Activated T-cell treated with anti-CD3 and anti-CD28 coated beads, Interleukin-2, amount 50 U/mL, for 48 hours (primary cell): ENCODE results near the gene NT5DC3.

Experiments used
- DNase-seq, 2 experiments: peaks; one replicate each; pipeline ENCODE4 v3.0.0-alpha.2; 2020

Gene NT5DC3

DNA sequence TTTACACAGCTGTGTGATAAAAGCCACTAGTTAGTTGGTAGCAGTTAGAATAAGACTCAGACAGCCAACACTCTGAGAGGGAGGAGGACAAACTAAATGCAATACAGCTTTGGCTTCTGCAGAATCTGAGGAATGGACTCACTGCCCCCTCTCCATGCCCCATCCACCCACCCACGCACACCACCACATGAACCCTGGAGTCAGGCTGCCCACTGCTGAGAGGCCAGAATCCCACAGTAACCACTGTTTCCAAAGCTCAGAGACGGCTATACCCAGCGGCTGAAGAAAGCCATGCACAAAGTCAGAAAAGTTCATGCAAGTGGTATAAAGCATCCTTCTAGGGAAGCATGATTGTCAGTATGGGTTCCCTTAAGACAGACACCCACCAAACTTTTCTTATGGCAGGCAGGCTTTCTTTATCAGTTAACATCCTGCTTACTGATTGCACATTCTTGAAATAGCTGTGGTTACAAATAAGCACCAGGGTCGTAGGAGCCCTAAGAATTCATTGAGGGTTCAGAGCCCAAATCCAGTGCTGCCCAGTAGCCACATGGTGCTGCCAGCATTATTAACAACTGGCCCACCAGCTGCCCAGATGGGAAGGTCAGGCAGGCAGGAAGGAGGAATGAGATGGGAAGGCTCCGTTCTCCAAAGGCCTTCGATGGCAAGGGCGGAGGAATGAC is 61.5 kb downstream of the NT5DC3 start:
- no peak for DNase-seq

DNA sequence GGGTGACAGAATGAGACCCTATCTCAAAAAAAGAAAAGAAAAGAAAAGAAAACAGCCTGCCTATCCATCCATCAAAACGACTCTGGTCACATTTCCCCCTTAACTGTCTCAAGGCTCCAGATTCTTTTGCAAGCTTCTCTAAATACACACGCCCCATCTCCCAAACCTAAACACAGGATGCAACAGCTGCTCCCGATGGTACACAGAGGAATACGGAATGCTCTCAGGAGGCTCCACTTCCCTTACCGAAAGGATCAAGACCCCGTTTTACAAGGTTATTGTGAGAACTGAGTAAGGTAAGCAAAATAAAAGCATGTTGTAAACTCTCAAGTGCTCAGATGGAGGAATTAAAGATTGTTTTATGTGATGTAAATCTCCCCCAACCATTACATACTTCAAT is 62.3 kb downstream of the NT5DC3 start:
- DNase-seq = no peak

DNA sequence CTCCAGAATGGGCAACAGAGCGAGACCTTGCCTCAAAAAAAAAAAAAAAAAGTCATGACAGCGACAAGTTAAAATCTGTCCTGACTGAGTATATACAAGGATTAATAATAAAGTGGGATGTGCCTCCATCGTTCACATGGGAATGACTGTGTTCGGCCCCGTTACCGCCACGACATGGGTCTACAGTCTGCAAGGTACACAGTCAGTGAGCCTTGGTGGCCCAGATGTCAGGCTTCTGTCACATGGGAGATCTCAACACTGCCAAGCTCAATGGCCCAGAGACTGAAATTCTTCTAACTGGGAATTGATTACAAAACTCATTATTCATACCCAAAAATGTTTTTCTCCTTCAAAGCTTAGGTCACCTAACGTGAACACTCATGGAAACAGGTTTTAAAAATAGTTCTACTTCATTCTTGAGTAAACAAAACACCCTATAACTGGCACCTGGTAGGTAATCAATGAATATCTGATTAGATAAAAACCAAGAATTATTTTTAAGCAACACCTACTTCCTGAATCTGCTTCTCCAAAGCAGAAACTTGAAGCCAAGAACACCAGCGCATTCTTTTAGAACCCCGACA is 66.0 kb downstream of the NT5DC3 start:
- no peak for DNase-seq

DNA sequence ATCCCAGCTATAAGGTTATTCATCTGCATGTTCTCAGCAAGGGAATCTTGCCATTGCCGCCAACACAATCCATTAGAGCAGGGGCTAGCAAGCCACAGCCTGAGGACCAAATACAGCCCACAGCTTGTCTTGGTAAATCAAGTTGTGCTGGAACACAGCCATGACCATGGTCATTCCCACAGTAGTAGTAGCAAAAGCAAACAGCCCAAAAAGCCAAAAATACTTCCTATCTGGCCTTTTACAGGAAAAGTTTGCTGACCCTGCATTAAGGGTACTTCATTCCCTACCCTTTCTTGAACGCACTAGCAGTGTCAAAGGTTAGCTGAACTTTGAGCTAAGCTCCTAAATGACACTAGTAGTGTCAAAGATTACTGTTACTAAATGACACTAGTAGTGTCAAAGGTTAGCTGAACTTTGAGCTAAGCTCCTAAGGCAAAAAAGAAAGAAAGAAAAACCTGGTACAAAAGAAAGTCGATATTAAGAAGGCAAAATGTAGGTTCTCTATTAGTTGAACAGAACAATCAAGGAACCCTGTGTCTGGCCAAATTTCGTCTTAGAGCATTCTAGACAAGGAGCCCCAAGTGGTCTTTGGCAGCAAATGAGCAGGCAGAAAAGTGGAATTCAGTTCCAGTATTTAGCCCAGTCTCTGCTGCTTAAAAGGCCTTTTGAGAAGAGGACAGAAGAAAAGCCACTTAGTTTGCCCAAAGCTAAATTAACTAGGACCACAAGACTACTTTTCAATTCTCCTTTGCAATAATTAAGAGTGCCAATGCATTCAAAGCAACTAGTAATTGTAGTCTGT is 67.7 kb downstream of the NT5DC3 start:
- DNase-seq = no peak

DNA sequence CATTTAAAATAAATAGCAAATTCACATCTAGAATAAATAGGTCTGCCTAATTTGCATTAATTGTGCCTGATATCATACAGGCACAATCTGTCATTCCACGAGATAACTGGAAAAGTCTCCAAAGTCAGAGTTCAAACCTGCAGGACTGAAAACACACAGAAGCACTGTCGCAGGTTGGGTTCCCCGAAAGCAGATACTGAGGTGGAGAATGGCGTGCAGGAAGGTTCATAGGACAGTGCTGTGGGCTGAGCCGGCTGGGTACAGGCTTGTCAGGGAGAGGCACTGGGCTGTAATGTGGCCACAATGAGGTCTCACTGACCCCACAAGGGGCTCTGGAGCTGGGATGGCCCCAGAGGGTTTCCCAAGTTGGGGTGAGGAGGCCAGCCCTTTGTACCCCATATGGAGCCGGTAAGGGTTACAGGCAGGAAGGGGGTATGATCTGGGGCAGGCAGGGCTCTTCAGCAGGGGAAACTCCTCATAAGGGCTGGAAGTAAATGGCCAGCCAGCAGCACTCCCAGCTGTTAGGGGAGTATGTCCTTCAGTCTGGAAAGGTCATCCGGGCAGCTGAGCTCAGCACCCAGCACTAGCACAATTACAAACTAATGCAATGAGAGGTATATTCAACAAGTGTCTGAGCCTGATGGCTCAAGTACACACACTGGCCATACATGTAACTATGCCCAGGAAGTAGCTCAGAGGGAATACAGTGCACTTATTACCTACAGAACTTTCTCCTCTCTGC is 68.5 kb downstream of the NT5DC3 start:
- DNase-seq = no peak

DNA sequence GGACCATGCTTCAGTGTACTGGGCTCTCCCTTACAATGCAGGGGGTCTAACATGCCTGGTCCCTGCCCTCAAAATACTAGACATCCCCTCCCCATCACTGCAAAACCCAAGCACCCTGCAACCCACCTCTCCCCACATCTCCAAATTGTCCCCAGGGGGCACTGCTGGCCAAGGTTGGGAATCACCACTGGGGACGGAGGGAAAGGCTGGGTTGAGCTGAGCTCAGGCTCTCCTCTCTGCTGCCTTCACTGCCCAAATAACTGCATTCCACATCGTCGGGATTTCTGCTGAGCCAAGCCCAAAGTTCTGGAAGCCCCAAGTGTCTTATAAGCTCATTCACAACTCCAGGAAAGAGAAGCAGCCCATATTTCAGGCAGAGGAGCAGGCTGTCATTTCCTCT is 69.6 kb downstream of the NT5DC3 start:
- peak in 1 of 2 experiments; percentile 27 for DNase-seq

DNA sequence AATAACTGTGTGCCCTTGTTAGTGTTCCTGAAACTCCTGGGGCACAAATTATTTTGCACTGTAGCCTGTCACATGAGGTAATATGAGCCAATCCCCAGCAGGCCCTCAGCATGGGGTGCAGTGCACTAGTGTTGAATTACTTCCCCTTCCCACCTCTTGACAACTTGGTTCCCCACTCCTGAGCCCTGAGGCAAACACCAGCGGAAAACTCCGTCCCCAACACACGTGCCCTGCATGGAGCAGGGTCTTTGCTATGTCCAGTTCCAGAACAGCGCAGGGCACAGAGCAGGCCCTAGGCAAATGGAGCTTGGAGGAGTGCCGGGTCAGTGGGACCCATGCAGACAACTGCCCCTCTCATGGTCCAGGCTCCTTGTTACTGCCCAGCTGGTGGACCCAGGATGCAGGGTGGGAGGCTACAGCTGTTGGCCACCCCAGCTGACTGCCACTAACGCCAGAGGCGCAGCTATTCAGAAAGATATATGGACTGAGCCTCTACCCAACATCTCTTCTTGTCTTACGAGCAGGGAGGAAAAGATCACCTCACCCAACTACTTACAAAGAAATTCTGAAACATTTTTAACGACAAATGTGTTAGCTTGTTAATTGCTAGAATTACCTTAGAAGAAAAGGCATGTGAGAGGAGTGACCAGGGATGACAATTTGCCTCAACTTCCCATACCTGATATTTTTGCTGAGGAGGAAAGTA is 71.6 kb downstream of the NT5DC3 start:
- DNase-seq = no peak

DNA sequence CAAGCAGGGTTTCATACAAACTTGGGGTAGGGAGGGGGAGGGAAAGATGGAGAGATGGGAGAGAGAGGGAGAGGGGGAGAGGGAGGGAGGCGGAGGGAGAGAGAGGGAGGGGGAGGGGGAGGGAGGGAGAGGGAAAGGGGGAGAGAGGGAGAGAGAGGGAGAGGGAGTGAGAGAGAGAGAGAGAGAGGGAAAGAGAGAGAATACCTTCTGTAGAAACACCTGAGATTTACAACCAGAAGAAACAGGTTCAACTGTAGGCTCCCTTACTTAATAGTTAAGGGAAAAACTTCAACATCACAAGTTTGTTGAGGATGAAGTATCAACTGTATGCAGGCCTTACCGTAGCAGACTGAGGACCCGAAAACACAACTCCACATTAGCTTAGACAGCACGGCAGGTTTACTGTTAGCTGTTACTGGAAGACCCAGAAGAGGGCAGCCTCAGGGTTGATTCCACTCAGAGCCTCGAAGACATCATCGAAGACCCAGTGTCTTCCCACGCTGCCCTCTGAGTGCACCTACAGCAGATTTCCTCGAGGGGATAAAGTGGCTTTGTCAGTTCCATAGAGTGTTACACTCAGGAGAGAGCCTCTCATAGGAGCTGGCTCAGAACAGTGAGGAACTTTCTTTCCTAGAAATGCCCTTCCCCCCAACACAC is 72.4 kb downstream of the NT5DC3 start:
- DNase-seq = no peak

DNA sequence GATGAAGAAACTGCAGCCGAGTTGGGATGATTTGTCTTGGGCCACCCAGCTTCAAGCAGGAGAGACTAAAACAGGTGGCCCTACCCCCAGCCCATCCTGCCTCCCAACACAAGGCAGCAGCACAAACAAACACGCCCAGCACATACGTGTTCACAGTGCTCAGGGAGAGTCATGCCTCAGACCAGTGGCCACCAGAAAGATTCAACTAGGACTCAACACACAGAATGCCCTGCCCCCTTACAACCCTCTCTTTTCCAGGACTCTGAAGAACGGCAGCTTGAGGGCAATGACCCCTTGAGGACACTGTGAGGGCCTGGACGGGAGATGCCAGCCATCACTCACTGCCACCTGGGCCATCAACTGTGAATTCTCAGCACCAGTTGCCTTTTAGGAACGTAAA is 75.0 kb downstream of the NT5DC3 start:
- DNase-seq = no peak

DNA sequence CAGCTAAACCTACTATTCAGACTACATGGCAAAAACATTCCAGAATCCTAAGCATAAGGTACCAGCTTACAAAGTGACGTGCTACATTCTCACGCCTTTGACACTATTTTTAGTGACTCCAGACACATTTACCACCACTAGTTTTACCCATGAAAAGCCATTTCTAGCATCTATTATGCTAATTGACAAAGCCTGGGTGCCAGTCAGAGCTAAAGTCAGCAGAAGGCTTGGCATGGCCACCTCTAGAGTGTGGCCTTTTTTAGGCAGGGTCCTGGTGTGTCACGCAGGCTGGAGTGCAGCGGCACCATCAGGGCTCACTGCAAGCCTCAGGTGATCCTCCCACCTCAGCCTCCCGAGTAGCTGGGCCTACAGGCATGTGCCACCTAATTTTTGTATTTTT is 75.7 kb downstream of the NT5DC3 start:
- no peak for DNase-seq

DNA sequence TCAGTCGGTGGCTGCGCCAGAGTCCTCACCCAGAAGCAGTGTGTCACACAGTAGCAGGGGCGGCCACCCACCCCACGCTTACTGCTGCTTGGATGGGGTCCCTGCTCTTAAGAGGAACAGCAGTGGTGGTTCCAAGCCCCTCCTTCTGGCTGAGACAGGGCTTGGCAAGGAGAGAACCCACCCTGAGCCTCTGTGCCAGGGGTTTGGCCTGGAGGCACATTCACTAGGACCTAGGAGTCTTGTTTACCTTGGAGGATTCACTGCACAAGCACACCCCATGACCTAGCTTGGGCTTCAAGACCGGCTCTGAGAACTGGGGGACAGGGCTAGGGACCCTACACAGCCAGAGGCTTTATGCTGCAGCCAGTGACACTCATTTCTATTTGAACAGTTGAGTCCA is 78.6 kb downstream of the NT5DC3 start:
- DNase-seq = no peak

DNA sequence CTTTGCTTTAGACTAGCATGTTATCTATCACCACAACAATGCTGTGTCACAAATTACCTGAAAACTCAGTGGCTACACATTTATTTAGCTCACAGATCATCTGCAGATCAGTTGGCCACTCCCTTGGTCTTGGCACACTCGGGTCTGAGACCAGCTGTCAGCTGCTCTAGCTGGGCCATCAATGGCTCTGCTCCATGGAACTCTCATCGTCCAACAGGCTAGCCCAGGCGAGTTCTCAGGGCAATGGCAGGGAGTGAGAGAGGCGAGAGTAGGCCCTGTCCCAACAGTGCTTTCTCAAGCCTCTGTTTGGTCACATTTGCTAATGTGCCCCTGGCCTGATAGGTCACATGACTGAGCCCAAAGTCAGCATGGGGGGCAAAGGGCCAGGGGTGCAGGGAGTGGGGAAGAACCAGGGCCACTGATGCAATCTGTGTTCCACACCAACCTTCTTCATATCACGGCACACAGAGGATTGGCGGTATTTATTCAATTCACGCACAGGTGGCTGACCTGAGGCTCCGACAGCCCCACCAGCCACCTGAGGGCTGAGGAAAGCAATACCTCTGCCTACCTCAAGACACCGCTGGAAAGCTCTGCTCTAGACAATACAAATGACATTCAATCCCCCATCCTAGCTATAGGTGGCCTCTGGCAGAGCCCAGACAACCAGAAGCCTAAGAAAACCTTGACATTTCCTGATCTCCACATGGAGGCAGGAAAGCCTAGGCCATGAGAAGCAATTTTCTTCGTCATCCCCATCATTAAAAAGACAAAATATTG is 82.5 kb downstream of the NT5DC3 start:
- DNase-seq = no peak

DNA sequence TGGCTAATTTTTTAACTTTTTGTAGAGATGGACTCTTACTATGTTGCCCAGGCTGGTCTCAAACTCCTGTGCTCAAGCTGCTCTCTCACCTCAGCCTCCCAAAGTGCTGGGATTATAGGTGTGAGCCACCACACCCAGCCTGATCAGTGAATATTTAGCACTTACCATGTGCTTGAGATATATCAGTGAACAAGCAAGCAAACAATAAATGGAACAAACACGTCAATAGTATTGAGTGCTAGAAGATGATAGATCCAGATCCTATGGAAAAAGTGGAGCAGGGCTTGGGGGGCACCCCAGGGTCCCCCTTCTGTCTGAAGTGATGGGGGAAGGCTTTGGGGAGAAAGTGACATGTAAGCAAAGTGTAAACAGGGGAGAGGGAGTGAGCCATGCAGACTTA is 83.8 kb downstream of the NT5DC3 start:
- DNase-seq = no peak

DNA sequence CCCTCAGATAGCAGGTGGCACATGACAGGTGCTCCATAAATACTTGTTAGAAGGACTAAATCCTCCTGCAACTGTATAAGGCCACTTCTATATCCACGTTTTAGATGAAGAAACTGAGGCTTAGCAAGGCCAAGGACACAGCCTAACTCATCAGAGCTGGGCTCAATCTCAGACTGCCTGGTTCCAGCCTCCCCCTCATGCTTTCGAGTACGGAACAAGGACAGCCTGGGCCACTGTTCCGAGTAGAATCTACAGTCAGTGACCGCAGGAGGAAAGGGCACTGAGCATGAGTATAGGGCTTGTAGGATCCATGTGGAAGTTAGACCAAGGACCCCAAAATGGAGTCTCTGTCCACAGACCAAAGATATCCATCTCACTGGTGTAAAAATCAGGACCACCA is 84.6 kb downstream of the NT5DC3 start:
- DNase-seq = no peak

DNA sequence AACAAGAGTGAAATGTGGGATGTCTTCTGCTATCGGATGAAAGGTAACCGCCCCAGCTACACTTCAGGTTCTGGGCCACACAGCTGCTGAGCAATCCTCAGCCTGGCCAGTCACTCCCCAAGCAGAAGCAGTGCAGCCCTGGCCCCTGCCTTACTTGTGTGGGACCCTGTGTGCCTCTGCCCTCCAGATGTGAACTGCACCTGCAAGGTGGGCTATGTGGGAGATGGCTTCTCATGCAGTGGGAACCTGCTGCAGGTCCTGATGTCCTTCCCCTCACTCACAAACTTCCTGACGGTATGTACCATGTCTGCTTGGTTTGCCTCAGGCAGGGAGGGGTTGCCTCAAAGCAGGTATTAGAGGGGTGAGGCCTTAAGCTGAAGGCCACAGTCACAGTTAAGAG is 85.6 kb downstream of the NT5DC3 start:
- DNase-seq = no peak

DNA sequence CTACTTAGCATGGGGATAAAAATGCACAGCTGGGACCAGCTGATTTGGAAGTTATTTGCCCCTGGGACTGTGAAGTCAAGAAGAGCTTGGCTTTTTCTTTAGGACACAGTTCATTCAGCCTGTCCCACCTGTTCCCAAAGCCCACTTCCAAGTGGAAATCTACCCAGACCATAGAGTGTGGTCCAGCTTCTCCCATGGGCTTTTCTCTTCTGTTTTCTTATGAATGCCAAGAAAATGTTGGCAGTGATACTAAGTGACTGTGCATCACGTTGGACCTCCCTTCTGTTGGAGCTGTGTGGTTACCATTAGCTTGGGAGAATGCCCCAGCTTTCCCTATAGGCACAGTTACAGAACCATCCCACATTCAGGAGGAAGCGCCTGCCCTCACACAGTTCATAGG is 89.4 kb downstream of the NT5DC3 start:
- no peak for DNase-seq

DNA sequence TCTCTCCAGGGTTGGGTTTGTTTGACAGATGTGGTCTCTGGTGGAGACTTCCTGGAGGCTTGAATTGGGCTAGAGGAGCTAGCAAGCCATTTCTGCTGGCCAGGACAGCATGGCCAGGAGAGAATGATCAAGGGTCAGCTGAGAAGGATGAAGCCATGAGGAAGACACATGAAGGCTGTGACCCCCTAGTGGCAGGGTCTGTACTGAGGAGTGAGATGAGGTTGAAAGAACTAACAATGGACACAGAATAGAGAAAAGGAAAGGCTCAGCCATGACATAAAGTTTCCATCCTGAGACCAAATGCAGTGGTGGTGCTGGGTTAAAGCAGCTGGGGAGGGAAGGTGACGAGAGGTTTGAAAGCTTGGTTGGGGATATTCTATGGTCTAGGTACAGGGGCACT is 89.9 kb downstream of the NT5DC3 start:
- DNase-seq = no peak

DNA sequence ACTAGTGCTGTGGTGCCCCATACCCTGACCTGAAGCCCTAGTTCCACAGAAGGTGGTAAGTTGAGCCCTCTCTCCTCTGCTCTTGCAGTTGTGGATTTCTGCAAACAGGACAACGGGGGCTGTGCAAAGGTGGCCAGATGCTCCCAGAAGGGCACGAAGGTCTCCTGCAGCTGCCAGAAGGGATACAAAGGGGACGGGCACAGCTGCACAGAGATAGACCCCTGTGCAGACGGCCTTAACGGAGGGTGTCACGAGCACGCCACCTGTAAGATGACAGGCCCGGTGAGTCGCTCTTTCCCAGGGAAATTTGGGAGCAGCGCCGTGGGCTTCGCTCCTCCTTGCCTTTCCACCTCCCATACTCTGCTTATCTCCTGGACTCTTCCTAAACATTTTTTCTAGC is 92.2 kb downstream of the NT5DC3 start:
- no peak for DNase-seq

DNA sequence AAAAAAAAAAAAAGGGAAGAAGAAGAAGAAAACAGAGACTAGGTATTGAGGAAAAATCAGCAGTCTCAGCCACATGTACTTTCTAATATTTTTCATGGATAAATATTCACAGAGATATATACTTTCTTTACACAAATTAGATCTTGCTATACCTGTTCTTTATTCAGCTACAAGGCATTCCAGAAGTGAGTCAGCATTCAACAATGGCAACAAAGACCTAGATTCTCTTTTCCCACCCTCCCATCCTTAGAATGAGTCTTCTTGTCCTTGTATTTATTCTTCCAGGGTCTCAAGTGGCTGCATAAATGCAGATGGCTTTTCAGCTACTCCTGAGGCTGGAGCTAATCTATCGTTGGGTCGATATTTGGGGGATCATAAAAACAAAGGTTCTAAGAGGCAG is 93.0 kb downstream of the NT5DC3 start:
- DNase-seq = no peak

DNA sequence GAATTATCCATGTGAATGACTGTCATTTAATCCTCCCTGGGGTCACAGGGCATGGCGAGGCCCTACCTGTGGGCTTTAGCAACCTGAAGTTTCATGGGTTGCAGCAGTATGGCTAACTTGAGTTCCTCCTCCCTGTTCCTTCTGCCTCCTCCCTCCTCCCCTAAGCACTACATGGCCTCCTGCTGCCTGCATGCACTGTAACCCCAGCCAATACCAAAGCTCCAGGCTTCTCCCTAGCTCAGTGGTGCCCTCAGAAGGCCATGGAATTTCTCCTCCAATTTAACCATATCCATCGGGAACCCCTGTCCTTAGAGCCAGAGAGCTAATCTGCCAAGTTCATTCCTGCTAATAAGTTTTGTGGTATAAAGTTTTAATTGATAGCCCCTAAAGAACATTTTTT is 95.1 kb downstream of the NT5DC3 start:
- DNase-seq = no peak

DNA sequence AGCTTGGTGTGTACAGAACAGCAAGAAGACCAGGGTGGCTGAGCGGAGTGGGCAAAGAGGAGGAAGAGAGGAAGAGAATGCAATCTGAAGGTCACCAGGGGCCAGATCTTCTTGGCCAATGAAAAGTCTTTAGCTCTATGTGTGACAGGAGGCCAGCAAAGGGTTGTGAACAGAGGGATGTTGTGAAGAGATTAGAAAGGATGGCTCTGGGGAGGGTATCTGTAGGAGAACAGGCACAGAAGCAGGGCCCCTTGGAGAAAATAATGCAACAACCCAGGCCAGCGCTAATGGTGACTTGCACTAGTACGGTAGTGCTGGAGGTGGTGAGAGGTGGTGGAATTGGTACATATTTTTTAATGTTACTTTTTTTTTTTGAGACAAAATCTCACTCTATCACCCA is 97.2 kb downstream of the NT5DC3 start:
- DNase-seq = no peak
